HepG2 (cell line): ENCODE results near the gene AGXT. TPM values are rescaled to one million over a fixed set of nuclear protein-coding genes. Genes with fewer than 3 reads are reported as not detected.

ENCODE experiments used
- FIP1L1 ChIP-seq: fragments of 200-400 bp; formaldehyde crosslinking; IDR thresholded peaks from 2 replicates; pipeline ENCODE4 v1.6.1; 2018; ENCODE audit warnings: low read depth, mild to moderate bottlenecking, low read length, moderate library complexity, borderline replicate concordance; ENCODE audit not compliant: insufficient read depth
- FOXM1 ChIP-seq: sonication (generic); formaldehyde crosslinking; IDR thresholded peaks from 2 replicates; pipeline ENCODE4 v1.5.0; 2020; ENCODE audit warnings: missing genetic modification reagents
- HIC2 ChIP-seq: sonication (generic); formaldehyde crosslinking; IDR thresholded peaks from 2 replicates; pipeline ENCODE4 v1.9.0; 2022; ENCODE audit warnings: low read depth, missing genetic modification reagents
- IRF1 ChIP-seq: sonication (generic); formaldehyde crosslinking; IDR thresholded peaks from 2 replicates; pipeline ENCODE4 v1.4.0; 2020; ENCODE audit warnings: low read depth, mild to moderate bottlenecking, missing genetic modification reagents
- KLF13 ChIP-seq: sonication (generic); formaldehyde crosslinking; IDR thresholded peaks from 2 replicates; pipeline ENCODE4 v1.4.0; 2020; ENCODE audit warnings: mild to moderate bottlenecking, missing genetic modification reagents
- NAIF1 ChIP-seq: sonication (generic); formaldehyde crosslinking; IDR thresholded peaks from 2 replicates; pipeline ENCODE4 v1.5.0; 2020; ENCODE audit warnings: mild to moderate bottlenecking, missing genetic modification reagents, borderline replicate concordance
- NFIB ChIP-seq: sonication (generic); formaldehyde crosslinking; IDR thresholded peaks from 2 replicates; pipeline ENCODE4 v1.9.0; 2021; ENCODE audit warnings: missing genetic modification reagents, mild to moderate bottlenecking, borderline replicate concordance
- NR2F2 ChIP-seq: IDR thresholded peaks from 2 replicates; pipeline ENCODE4 v1.6.1; 2012; ENCODE audit warnings: low read depth, inconsistent platforms, borderline replicate concordance
- STAT6 ChIP-seq: sonication (generic); formaldehyde crosslinking; IDR thresholded peaks from 2 replicates; pipeline ENCODE4 v1.4.0; 2020; ENCODE audit warnings: missing genetic modification reagents, mild to moderate bottlenecking, borderline replicate concordance
- SYNCRIP ChIP-seq: fragments of 200-400 bp; formaldehyde crosslinking; IDR thresholded peaks from 2 replicates; pipeline ENCODE4 v1.6.1; 2018; ENCODE audit warnings: mild to moderate bottlenecking, low read depth, low read length; ENCODE audit not compliant: insufficient read depth
- TGIF2 ChIP-seq: IDR thresholded peaks from 2 replicates; pipeline ENCODE4 v1.6.1; 2016; ENCODE audit warnings: control low read depth, missing compliant biosample characterization
- YY1 ChIP-seq: IDR thresholded peaks from 2 replicates; pipeline ENCODE4 v1.6.1; 2011; ENCODE audit warnings: low read length, low read depth, moderate library complexity, mild to moderate bottlenecking; ENCODE audit not compliant: insufficient read depth, insufficient replicate concordance
- ZBTB2 ChIP-seq: sonication (generic); formaldehyde crosslinking; IDR thresholded peaks from 2 replicates; pipeline ENCODE4 v1.8.0; 2022; ENCODE audit warnings: low read depth, missing genetic modification reagents
- ZBTB38 ChIP-seq: sonication (generic); formaldehyde crosslinking; IDR thresholded peaks from 2 replicates; pipeline ENCODE4 v1.5.1; 2020; ENCODE audit warnings: mild to moderate bottlenecking, missing genetic modification reagents
- ZNF251 ChIP-seq: sonication (generic); formaldehyde crosslinking; IDR thresholded peaks from 2 replicates; pipeline ENCODE4 v1.9.0; 2021; ENCODE audit warnings: mild to moderate bottlenecking, missing genetic modification reagents
- ZNF460 ChIP-seq: sonication (generic); formaldehyde crosslinking; IDR thresholded peaks from 2 replicates; pipeline ENCODE4 v1.5.1; 2020; ENCODE audit warnings: missing genetic modification reagents, mild to moderate bottlenecking, borderline replicate concordance
- ZNF800 ChIP-seq: sonication (generic); formaldehyde crosslinking; IDR thresholded peaks from 2 replicates; pipeline ENCODE4 v1.4.0; 2020; ENCODE audit warnings: missing genetic modification reagents
- ZSCAN25 ChIP-seq: sonication (generic); formaldehyde crosslinking; IDR thresholded peaks from 2 replicates; pipeline ENCODE4 v1.8.0; 2022; ENCODE audit warnings: mild to moderate bottlenecking, missing genetic modification reagents
- polyA plus RNA-seq, 8 experiments: library from polyadenylated mRNA; depleted of rRNA in 3 of 8; stranded (reverse) in 7 of 8; unstranded in 1 of 8; fragments of >200 nt; fragmentation: Illumina TruSeq in 4 of 8; extraction: Trizol in 4 of 8; gene quantifications; 2 replicates each; pipeline versions ENCODE4 v1.2.1 to v1.2.3, GENCODE V29; 2011 to 2016; ENCODE audit warnings: low read depth in 4 of 8, missing spikeins in 1 of 8, mixed read lengths in 1 of 8; ENCODE audit not compliant: insufficient read depth in 1 of 8
- total RNA-seq, 5 experiments: library from RNA; depleted of rRNA; stranded (reverse); fragments of >200 nt; fragmentation: Illumina TruSeq; extraction: Trizol; gene quantifications; 2 replicates each; pipeline ENCODE4 v1.2.3, GENCODE V29; 2016; ENCODE audit warnings: low read depth in 1 of 5

AGXT gene
- total and polyA plus RNA-seq, 2 of the 13 experiments (the other 11 are each of a cell fraction or from before 2014, with no cell fraction given), result 41.9 to 96.1 TPM

DNA sequence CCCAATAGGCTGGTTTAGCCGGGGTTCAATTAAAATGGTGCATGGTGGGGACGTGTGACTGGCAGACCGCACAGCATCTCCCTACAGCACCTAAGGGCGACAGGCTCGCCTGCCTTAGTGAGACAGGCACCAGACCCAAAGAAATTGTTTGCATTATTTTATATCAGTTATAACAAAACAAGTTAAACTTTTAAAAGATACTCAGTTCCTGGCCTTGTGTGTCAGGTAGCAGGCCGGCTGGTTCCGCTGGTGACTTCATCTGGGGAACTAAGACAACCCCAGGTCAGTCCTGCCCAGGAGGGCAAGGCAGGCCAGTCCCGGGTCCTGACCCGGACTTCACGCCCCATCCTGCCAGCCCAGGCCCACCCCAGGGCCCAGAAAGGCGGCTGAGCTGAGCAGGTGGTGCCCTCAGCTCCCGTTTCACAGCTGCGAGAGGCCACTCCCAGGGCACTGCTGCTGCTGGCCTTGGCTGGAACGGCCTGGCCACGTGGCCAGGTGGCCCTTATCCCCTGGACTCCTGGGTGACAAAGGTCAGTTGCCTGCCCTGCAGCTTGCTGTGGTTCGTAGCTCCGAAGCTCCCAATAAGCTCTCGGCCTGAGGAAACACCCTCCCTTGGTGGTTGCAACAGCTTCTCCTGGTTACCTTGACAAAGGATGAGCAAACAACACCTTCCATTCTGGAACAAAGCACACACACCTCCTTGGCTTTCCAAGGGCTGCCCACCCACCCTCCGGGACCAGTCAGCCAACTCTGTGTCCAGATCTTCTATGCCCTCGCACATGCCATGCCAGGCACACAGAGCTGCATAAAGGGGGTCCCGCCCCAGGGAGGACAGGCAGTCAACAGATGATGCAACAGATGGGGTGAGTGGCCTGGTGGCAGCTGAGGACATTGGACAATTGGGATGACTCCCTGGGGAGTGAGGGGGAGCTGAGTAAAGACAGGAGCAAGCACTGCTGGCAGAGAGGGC, 11.3 kb upstream of the AGXT start (continued):
- TF ChIP-seq HIC2 (CRISPR knock-in tag) (peak; percentile 99), KLF13 (0 out of 2 replicates have a peak, but pooled peaks have one; percentile 15), IRF1 (CRISPR knock-in tag) (peak; percentile 94; the same call in 1 of the 2 replicates), STAT6 (peak; percentile 94; the same call in 1 of the 2 replicates), ZNF251 (CRISPR knock-in tag) (no peak), YY1 (no peak), SYNCRIP (no peak), TGIF2 (peak; percentile 98), FOXM1 (CRISPR knock-in tag) (no peak; the same call in 1 of the 2 replicates), ZBTB2 (CRISPR knock-in tag) (peak; percentile 40; the same call in 1 of the 2 replicates), ZBTB38 (CRISPR knock-in tag) (peak; percentile 98), NAIF1 (CRISPR knock-in tag) (peak; percentile 85; the same call in 1 of the 2 replicates), FIP1L1 (no peak), ZSCAN25 (peak; percentile 98), NR2F2 (peak; percentile 82), NFIB (CRISPR knock-in tag) (no peak), ZNF800 (CRISPR knock-in tag) (peak; percentile 68), ZNF460 (CRISPR knock-in tag) (peak; percentile 71; the same call in 1 of the 2 replicates)
